K562 (cell line): ENCODE data around the gene MARCHF3. TPM values are rescaled to one million over a fixed set of nuclear protein-coding genes. Genes with fewer than 3 reads are reported as not detected.

Experiments
- ATF7 ChIP-seq: fragments of 450-650 bp; IDR thresholded peaks from 2 replicates; pipeline ENCODE4 v1.7.1; 2014; ENCODE audit warnings: mild to moderate bottlenecking, moderate library complexity
- BMI1 ChIP-seq: fragments of 150-350 bp; IDR thresholded peaks from 2 replicates; pipeline ENCODE4 v1.6.1; 2014; ENCODE audit warnings: low read length
- BRD4 ChIP-seq: fragments of 200-600 bp; sonication (generic); IDR thresholded peaks from 2 replicates; pipeline ENCODE4 v1.6.1; 2017; ENCODE audit warnings: inconsistent platforms
- CAMTA2 ChIP-seq: fragments of 250-450 bp; sonication (Bioruptor Pico); conservative IDR thresholded peaks from 2 replicates; pipeline ENCODE4 v1.5.1; 2022
- CBFB ChIP-seq: sonication (generic); formaldehyde crosslinking; IDR thresholded peaks from 2 replicates; pipeline ENCODE4 v1.4.0; 2020; ENCODE audit warnings: mild to moderate bottlenecking, missing genetic modification reagents
- CREBBP ChIP-seq: IDR thresholded peaks from one replicate; pipeline ENCODE4 v1.6.1; 2012; ENCODE audit warnings: low read depth, mild to moderate bottlenecking, control low read depth, inconsistent platforms, low read length
- DPF2 ChIP-seq: fragments of 450-650 bp; IDR thresholded peaks from 2 replicates; pipeline ENCODE4 v1.6.1; 2016
- EP300 ChIP-seq: IDR thresholded peaks from 2 replicates; pipeline ENCODE4 v1.6.1; 2012; ENCODE audit warnings: low read length, improper control_type of control experiment
- FOS ChIP-seq: IDR thresholded peaks from 3 replicates; pipeline ENCODE4 v1.6.1; 2011; ENCODE audit not compliant: insufficient read length; ENCODE audit errors: extremely low read depth
- GTF2A2 ChIP-seq: IDR thresholded peaks from 2 replicates; pipeline ENCODE4 v1.6.1; 2016; ENCODE audit warnings: mild to moderate bottlenecking, missing genetic modification characterization, missing compliant biosample characterization
- JUNB ChIP-seq: fragments of 450-650 bp; formaldehyde crosslinking; conservative IDR thresholded peaks from 2 replicates; pipeline ENCODE4 v1.4.0; 2020; ENCODE audit warnings: mild to moderate bottlenecking
- KDM1A ChIP-seq, 2 experiments: fragments of 450-650 bp; IDR thresholded peaks; 2 replicates each; pipeline ENCODE4 v1.6.1; 2016; ENCODE audit warnings: mild to moderate bottlenecking in 2 of 2
- MEF2D ChIP-seq: conservative IDR thresholded peaks from 2 replicates; pipeline ENCODE4 v1.6.1; 2016; ENCODE audit warnings: low read depth, missing genetic modification characterization, missing compliant biosample characterization
- NFIC ChIP-seq: fragments of 450-650 bp; IDR thresholded peaks from 2 replicates; pipeline ENCODE4 v1.6.1; 2017; ENCODE audit warnings: mild to moderate bottlenecking, inconsistent platforms
- NRF1 ChIP-seq, 2 experiments: fragments of 450-650 bp; IDR thresholded peaks in 1 of 2; conservative IDR thresholded peaks in 1 of 2; 2 replicates each; pipeline ENCODE4 v1.6.1; 2014; ENCODE audit warnings: mild to moderate bottlenecking in 2 of 2
- RBFOX2 ChIP-seq: fragments of 200-400 bp; formaldehyde crosslinking; IDR thresholded peaks from 2 replicates; pipeline ENCODE4 v1.6.1; 2017; ENCODE audit warnings: low read depth, mild to moderate bottlenecking, low read length, moderate library complexity
- RBM17 ChIP-seq: fragments of 200-400 bp; formaldehyde crosslinking; IDR thresholded peaks from 2 replicates; pipeline ENCODE4 v1.6.1; 2017; ENCODE audit warnings: low read depth, mild to moderate bottlenecking, low read length, borderline replicate concordance
- SMARCB1 ChIP-seq: IDR thresholded peaks from 2 replicates; pipeline ENCODE4 v1.6.1; 2011; ENCODE audit warnings: improper control_type of control experiment, low read depth; ENCODE audit not compliant: insufficient read length
- SREBF1 ChIP-seq: fragments of 150-350 bp; IDR thresholded peaks from 2 replicates; pipeline ENCODE4 v1.6.1; 2014; ENCODE audit warnings: antibody characterized with exemption, low read depth, low read length, borderline replicate concordance
- TRIM28 ChIP-seq: fragments of 450-650 bp; IDR thresholded peaks from 2 replicates; pipeline ENCODE4 v1.6.1; 2017
- ZNF175 ChIP-seq: fragments of 200-800 bp; sonication (Bioruptor generic); IDR thresholded peaks from 2 replicates; pipeline ENCODE4 v1.6.1; 2016; ENCODE audit warnings: low read depth, mild to moderate bottlenecking, missing genetic modification characterization, missing compliant biosample characterization
- ZNF232 ChIP-seq: sonication (generic); formaldehyde crosslinking; IDR thresholded peaks from 2 replicates; pipeline ENCODE4 v1.8.0; 2022; ENCODE audit warnings: mild to moderate bottlenecking, missing genetic modification reagents
- ZNF354B ChIP-seq: fragments of 250-450 bp; sonication (Bioruptor Pico); IDR thresholded peaks from 2 replicates; pipeline ENCODE4 v1.4.0; 2020
- polyA plus RNA-seq, 8 experiments: library from polyadenylated mRNA; depleted of rRNA in 4 of 8; stranded (reverse) in 5 of 8; unstranded in 3 of 8; fragments of >200 nt; fragmentation: Nextera tagmentation in 2 of 8; fragmentation: Illumina TruSeq in 1 of 8; extraction: Ambion mirVana in 2 of 8; extraction: Trizol in 1 of 8; gene quantifications; 2 replicates each; pipeline versions ENCODE4 v1.2.1 to v1.2.3, GENCODE V29; 2011 to 2014; ENCODE audit warnings: inconsistent platforms in 1 of 8, missing spikeins in 1 of 8
- total RNA-seq, 7 experiments: library from RNA; depleted of rRNA in 6 of 7; stranded (reverse); fragments of >200 nt in 6 of 7; fragmentation: Illumina TruSeq in 2 of 7; extraction: Trizol in 2 of 7; gene quantifications; 2 replicates each; pipeline versions ENCODE4 v1.2.1 to v1.2.3, GENCODE V29; 2011 to 2021; ENCODE audit warnings: low replicate concordance in 1 of 7
- TF ChIP-seq, protein P1 (sequence below), 2 experiments: fragments of 450-650 bp; IDR thresholded peaks; 2 replicates each; pipeline ENCODE4 v1.6.1; 2018; ENCODE audit warnings: mild to moderate bottlenecking in 2 of 2, low read depth in 1 of 2; ENCODE audit not compliant: partially characterized antibody in 2 of 2
- TF ChIP-seq, protein P2 (sequence below), 2 experiments: fragments of 450-650 bp; IDR thresholded peaks; 2 replicates each; pipeline ENCODE4 v1.6.1; 2016
- TF ChIP-seq, protein P3 (sequence below): fragments of 250-450 bp; sonication (Bioruptor Pico); IDR thresholded peaks from 2 replicates; pipeline ENCODE4 v1.8.0; 2021; ENCODE audit warnings: mild to moderate bottlenecking, moderate library complexity

Gene MARCHF3
- total and polyA plus RNA-seq, 9 of the 15 experiments (the other 6 are each of a cell fraction or from before 2014, with no cell fraction given), result 5.6 to 37.4 (median 16.5) TPM

DNA sequence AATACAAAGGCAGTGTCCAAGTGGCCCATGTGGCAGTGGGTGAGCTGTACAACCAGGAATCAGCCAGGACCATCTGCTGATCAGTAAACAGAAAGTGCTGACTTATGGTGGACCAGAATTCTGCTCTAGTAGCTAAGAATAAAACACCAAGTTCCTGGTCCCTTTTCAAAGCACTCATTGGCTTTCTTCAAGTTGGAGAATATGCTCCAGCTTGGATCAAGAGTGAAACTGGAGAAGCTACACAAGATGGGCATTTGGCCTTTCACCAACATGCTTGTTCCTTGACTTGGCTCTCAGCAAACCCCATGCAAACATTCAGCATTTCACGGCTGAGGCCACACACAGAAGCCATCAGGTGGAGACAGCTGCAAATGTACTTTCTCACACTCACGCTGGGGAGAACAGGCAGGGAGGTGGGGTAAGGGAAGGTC, 32.1 kb downstream of the MARCHF3 start (continued):
- TF ChIP-seq, protein P1, sequence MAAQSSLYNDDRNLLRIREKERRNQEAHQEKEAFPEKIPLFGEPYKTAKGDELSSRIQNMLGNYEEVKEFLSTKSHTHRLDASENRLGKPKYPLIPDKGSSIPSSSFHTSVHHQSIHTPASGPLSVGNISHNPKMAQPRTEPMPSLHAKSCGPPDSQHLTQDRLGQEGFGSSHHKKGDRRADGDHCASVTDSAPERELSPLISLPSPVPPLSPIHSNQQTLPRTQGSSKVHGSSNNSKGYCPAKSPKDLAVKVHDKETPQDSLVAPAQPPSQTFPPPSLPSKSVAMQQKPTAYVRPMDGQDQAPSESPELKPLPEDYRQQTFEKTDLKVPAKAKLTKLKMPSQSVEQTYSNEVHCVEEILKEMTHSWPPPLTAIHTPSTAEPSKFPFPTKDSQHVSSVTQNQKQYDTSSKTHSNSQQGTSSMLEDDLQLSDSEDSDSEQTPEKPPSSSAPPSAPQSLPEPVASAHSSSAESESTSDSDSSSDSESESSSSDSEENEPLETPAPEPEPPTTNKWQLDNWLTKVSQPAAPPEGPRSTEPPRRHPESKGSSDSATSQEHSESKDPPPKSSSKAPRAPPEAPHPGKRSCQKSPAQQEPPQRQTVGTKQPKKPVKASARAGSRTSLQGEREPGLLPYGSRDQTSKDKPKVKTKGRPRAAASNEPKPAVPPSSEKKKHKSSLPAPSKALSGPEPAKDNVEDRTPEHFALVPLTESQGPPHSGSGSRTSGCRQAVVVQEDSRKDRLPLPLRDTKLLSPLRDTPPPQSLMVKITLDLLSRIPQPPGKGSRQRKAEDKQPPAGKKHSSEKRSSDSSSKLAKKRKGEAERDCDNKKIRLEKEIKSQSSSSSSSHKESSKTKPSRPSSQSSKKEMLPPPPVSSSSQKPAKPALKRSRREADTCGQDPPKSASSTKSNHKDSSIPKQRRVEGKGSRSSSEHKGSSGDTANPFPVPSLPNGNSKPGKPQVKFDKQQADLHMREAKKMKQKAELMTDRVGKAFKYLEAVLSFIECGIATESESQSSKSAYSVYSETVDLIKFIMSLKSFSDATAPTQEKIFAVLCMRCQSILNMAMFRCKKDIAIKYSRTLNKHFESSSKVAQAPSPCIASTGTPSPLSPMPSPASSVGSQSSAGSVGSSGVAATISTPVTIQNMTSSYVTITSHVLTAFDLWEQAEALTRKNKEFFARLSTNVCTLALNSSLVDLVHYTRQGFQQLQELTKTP (IDR thresholded peaks at IDR 0.05; ENCODE audit: low read depth in 1 of 2, partially characterized antibody in 2 of 2), result no peak
- TF ChIP-seq DPF2 (peak; percentile 91), RBM17 (no peak), ATF7 (0 out of 2 replicates have a peak, but pooled peaks have one; percentile 26), KDM1A (IDR thresholded peaks at IDR 0.05) (no peak), ZNF175 (CRISPR knock-in tag) (no peak), GTF2A2 (no peak), BMI1 (no peak), RBFOX2 (no peak), CREBBP (no peak), SMARCB1 (no peak), JUNB (no peak), MEF2D (tag) (no peak), SREBF1 (no peak), NRF1 (conservative IDR thresholded peaks at IDR 0.05 in 1 of 2, IDR thresholded peaks at IDR 0.05 in 1 of 2) (0 out of 4 replicates have a peak, but pooled peaks of 1 of the 2 experiments have one; percentile 23), CBFB (CRISPR knock-in tag) (no peak), NFIC (no peak), EP300 (peak; percentile 77), ZNF232 (CRISPR knock-in tag) (no peak), TRIM28 (no peak), CAMTA2 (CRISPR knock-in tag) (no peak), BRD4 (no peak), ZNF354B (CRISPR knock-in tag) (no peak), FOS (no peak)
- TF ChIP-seq, protein P2, sequence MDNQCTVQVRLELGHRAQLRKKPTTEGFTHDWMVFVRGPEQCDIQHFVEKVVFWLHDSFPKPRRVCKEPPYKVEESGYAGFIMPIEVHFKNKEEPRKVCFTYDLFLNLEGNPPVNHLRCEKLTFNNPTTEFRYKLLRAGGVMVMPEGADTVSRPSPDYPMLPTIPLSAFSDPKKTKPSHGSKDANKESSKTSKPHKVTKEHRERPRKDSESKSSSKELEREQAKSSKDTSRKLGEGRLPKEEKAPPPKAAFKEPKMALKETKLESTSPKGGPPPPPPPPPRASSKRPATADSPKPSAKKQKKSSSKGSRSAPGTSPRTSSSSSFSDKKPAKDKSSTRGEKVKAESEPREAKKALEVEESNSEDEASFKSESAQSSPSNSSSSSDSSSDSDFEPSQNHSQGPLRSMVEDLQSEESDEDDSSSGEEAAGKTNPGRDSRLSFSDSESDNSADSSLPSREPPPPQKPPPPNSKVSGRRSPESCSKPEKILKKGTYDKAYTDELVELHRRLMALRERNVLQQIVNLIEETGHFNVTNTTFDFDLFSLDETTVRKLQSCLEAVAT (IDR thresholded peaks at IDR 0.05), result peak in 1 of 2 experiments; percentile 58; a peak in 1 of 4 replicates
- TF ChIP-seq, protein P3, sequence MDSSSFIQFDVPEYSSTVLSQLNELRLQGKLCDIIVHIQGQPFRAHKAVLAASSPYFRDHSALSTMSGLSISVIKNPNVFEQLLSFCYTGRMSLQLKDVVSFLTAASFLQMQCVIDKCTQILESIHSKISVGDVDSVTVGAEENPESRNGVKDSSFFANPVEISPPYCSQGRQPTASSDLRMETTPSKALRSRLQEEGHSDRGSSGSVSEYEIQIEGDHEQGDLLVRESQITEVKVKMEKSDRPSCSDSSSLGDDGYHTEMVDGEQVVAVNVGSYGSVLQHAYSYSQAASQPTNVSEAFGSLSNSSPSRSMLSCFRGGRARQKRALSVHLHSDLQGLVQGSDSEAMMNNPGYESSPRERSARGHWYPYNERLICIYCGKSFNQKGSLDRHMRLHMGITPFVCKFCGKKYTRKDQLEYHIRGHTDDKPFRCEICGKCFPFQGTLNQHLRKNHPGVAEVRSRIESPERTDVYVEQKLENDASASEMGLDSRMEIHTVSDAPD (CRISPR knock-in tag), result no peak
